ENCODE data around the gene PLEKHA7.
"Not testable (repeated sequence)": the region's sequence is repeated elsewhere in the genome, so short reads cannot be mapped to it uniquely, and the experiment has no call there.

The PLEKHA7 gene

GRCh38 chr11:16968196-16968595, 46.0 kb downstream of the PLEKHA7 start:
- Histone ChIP-seq H3K4me3 (ENCODE audit: low read length) (no peak overlapping the region), H3K27me3 (ENCODE audit: control insufficient read depth, insufficient read depth, low read length) (no peaks in the 10 kb centered on the region), H3K36me3 (ENCODE audit: control insufficient read depth, insufficient read depth, low read length) (no peaks in the 10 kb centered on the region), H3K9me3 (ENCODE audit: control insufficient read depth, low read length) (no peaks in the 10 kb centered on the region), H3K9ac (ENCODE audit: low read length) (no peak overlapping the region), H3K4me1 (ENCODE audit: control insufficient read depth, insufficient read depth, low read length) (peaks cover 78% of the 10 kb centered on the region)

GRCh38 chr11:16966930-16967671, 47.1 kb downstream of the PLEKHA7 start:
- H3K9me3 ChIP-seq (ENCODE audit: control insufficient read depth, low read length) = no peaks in the 10 kb centered on the region
- H3K9ac ChIP-seq (ENCODE audit: low read length) = peak overlapping the region; percentile 33
- H3K36me3 ChIP-seq (ENCODE audit: control insufficient read depth, insufficient read depth, low read length) = no peaks in the 10 kb centered on the region
- no peak overlapping the region for H3K4me3 ChIP-seq (ENCODE audit: low read length)
- no peaks in the 10 kb centered on the region for H3K27me3 ChIP-seq (ENCODE audit: control insufficient read depth, insufficient read depth, low read length)
- H3K4me1 ChIP-seq (ENCODE audit: control insufficient read depth, insufficient read depth, low read length) = peaks cover 71% of the 10 kb centered on the region

- no peaks in the 10 kb centered on the region for H3K27me3 ChIP-seq (ENCODE audit: control insufficient read depth, insufficient read depth, low read length)
- H3K9me3 ChIP-seq (ENCODE audit: control insufficient read depth, low read length) = no peaks in the 10 kb centered on the region
- H3K36me3 ChIP-seq (ENCODE audit: control insufficient read depth, insufficient read depth, low read length) = no peaks in the 10 kb centered on the region
- no peak overlapping the region for H3K4me3 ChIP-seq (ENCODE audit: low read length)
- peaks cover 79% of the 10 kb centered on the region for H3K4me1 ChIP-seq (ENCODE audit: control insufficient read depth, insufficient read depth, low read length)
- H3K9ac ChIP-seq (ENCODE audit: low read length) = no peak overlapping the region
Measured at GRCh38 chr11:16964501-16964900, 49.7 kb downstream of the PLEKHA7 start.

GRCh38 chr11:16963316-16963876, 50.8 kb downstream of the PLEKHA7 start:
- H3K4me3 ChIP-seq (ENCODE audit: low read length) = no peak overlapping the region
- no peaks in the 10 kb centered on the region for H3K27me3 ChIP-seq (ENCODE audit: control insufficient read depth, insufficient read depth, low read length)
- peaks cover 80% of the 10 kb centered on the region for H3K4me1 ChIP-seq (ENCODE audit: control insufficient read depth, insufficient read depth, low read length)
- H3K9me3 ChIP-seq (ENCODE audit: control insufficient read depth, low read length) = no peaks in the 10 kb centered on the region
- H3K9ac ChIP-seq (ENCODE audit: low read length) = no peak overlapping the region
- no peaks in the 10 kb centered on the region for H3K36me3 ChIP-seq (ENCODE audit: control insufficient read depth, insufficient read depth, low read length)

- H3K9me3 ChIP-seq (ENCODE audit: control insufficient read depth, low read length); H3K9ac ChIP-seq (ENCODE audit: low read length); H3K36me3 ChIP-seq (ENCODE audit: control insufficient read depth, insufficient read depth, low read length); H3K4me3 ChIP-seq (ENCODE audit: low read length); H3K27me3 ChIP-seq (ENCODE audit: control insufficient read depth, insufficient read depth, low read length): not testable (repeated sequence)
- H3K4me1 ChIP-seq (ENCODE audit: control insufficient read depth, insufficient read depth, low read length) = peaks cover 74% of the 10 kb centered on the region
Measured at GRCh38 chr11:16962589-16962988, 51.6 kb downstream of the PLEKHA7 start.

GRCh38 chr11:16962146-16962545, 52.1 kb downstream of the PLEKHA7 start:
- Histone ChIP-seq H3K36me3 (ENCODE audit: control insufficient read depth, insufficient read depth, low read length) (no peaks in the 10 kb centered on the region), H3K9ac (ENCODE audit: low read length) (no peak overlapping the region), H3K4me1 (ENCODE audit: control insufficient read depth, insufficient read depth, low read length) (peaks cover 73% of the 10 kb centered on the region), H3K9me3 (ENCODE audit: control insufficient read depth, low read length) (no peaks in the 10 kb centered on the region), H3K27me3 (ENCODE audit: control insufficient read depth, insufficient read depth, low read length) (no peaks in the 10 kb centered on the region), H3K4me3 (ENCODE audit: low read length) (no peak overlapping the region)

GRCh38 chr11:16960250-16960649, 54.0 kb downstream of the PLEKHA7 start:
- Histone ChIP-seq H3K27me3 (ENCODE audit: control insufficient read depth, insufficient read depth, low read length) (no peaks in the 10 kb centered on the region), H3K9ac (ENCODE audit: low read length) (peak overlapping the region; percentile 52), H3K4me1 (ENCODE audit: control insufficient read depth, insufficient read depth, low read length) (peaks cover 73% of the 10 kb centered on the region), H3K36me3 (ENCODE audit: control insufficient read depth, insufficient read depth, low read length) (no peaks in the 10 kb centered on the region), H3K9me3 (ENCODE audit: control insufficient read depth, low read length) (no peaks in the 10 kb centered on the region), H3K4me3 (ENCODE audit: low read length) (no peak overlapping the region)

- Histone ChIP-seq H3K9ac (ENCODE audit: low read length) (peak overlapping the region; percentile 52), H3K27me3 (ENCODE audit: control insufficient read depth, insufficient read depth, low read length) (no peaks in the 10 kb centered on the region), H3K9me3 (ENCODE audit: control insufficient read depth, low read length) (no peaks in the 10 kb centered on the region), H3K36me3 (ENCODE audit: control insufficient read depth, insufficient read depth, low read length) (no peaks in the 10 kb centered on the region), H3K4me1 (ENCODE audit: control insufficient read depth, insufficient read depth, low read length) (peaks cover 77% of the 10 kb centered on the region), H3K4me3 (ENCODE audit: low read length) (no peak overlapping the region)
Measured at GRCh38 chr11:16959602-16960001, 54.6 kb downstream of the PLEKHA7 start.

- Histone ChIP-seq H3K4me3 (ENCODE audit: low read length) (no peak overlapping the region), H3K4me1 (ENCODE audit: control insufficient read depth, insufficient read depth, low read length) (peaks cover 79% of the 10 kb centered on the region), H3K36me3 (ENCODE audit: control insufficient read depth, insufficient read depth, low read length) (no peaks in the 10 kb centered on the region), H3K27me3 (ENCODE audit: control insufficient read depth, insufficient read depth, low read length) (no peaks in the 10 kb centered on the region), H3K9me3 (ENCODE audit: control insufficient read depth, low read length) (no peaks in the 10 kb centered on the region), H3K9ac (ENCODE audit: low read length) (no peak overlapping the region)
Measured at GRCh38 chr11:16958833-16959232, 55.4 kb downstream of the PLEKHA7 start.

- no peaks in the 10 kb centered on the region for H3K36me3 ChIP-seq (ENCODE audit: control insufficient read depth, insufficient read depth, low read length)
- no peak overlapping the region for H3K4me3 ChIP-seq (ENCODE audit: low read length)
- H3K9me3 ChIP-seq (ENCODE audit: control insufficient read depth, low read length) = no peaks in the 10 kb centered on the region
- H3K9ac ChIP-seq (ENCODE audit: low read length) = no peak overlapping the region
- H3K27me3 ChIP-seq (ENCODE audit: control insufficient read depth, insufficient read depth, low read length) = no peaks in the 10 kb centered on the region
- peaks cover 82% of the 10 kb centered on the region for H3K4me1 ChIP-seq (ENCODE audit: control insufficient read depth, insufficient read depth, low read length)
Measured at GRCh38 chr11:16956538-16957153, 57.6 kb downstream of the PLEKHA7 start.

GRCh38 chr11:16953663-16954062, 60.6 kb downstream of the PLEKHA7 start:
- Histone ChIP-seq H3K9me3 (ENCODE audit: control insufficient read depth, low read length) (no peaks in the 10 kb centered on the region), H3K27me3 (ENCODE audit: control insufficient read depth, insufficient read depth, low read length) (no peaks in the 10 kb centered on the region), H3K9ac (ENCODE audit: low read length) (no peak overlapping the region), H3K36me3 (ENCODE audit: control insufficient read depth, insufficient read depth, low read length) (no peaks in the 10 kb centered on the region), H3K4me3 (ENCODE audit: low read length) (no peak overlapping the region), H3K4me1 (ENCODE audit: control insufficient read depth, insufficient read depth, low read length) (peaks cover 70% of the 10 kb centered on the region)

- Histone ChIP-seq H3K9ac (ENCODE audit: low read length) (peak overlapping the region; percentile 32), H3K27me3 (ENCODE audit: control insufficient read depth, insufficient read depth, low read length) (no peaks in the 10 kb centered on the region), H3K9me3 (ENCODE audit: control insufficient read depth, low read length) (no peaks in the 10 kb centered on the region), H3K36me3 (ENCODE audit: control insufficient read depth, insufficient read depth, low read length) (no peaks in the 10 kb centered on the region), H3K4me3 (ENCODE audit: low read length) (no peak overlapping the region), H3K4me1 (ENCODE audit: control insufficient read depth, insufficient read depth, low read length) (peaks cover 37% of the 10 kb centered on the region)
Measured at GRCh38 chr11:16946477-16947282, 67.5 kb downstream of the PLEKHA7 start.
